OCI-LY1 (cell line): ENCODE measurements around the gene MEIS1.

Source experiments
- H2AFZ ChIP-seq: fragments of 200-600 bp; sonication (generic), shearing (Covaris generic); 2 replicates; pipeline ENCODE4 v1.6.0; 2014; ENCODE audit warnings: antibody characterized with exemption, mild to moderate bottlenecking, low read length
- H3F3A ChIP-seq: fragments of 200-600 bp; sonication (generic), shearing (Covaris generic); 2 replicates; pipeline ENCODE4 v1.6.0; 2014; ENCODE audit warnings: mild to moderate bottlenecking, antibody characterized with exemption, low read length, moderate library complexity; ENCODE audit not compliant: insufficient read depth
- H3K27ac ChIP-seq: fragments of 200-600 bp; sonication (generic); 2 replicates; pipeline ENCODE4 v1.5.1; 2014; ENCODE audit warnings: low read length, mixed run types, mild to moderate bottlenecking, low read depth; ENCODE audit not compliant: poor library complexity, severe bottlenecking
- H3K27me3 ChIP-seq: fragments of 200-600 bp; sonication (generic); 2 replicates; pipeline ENCODE4 v1.6.0; 2014; ENCODE audit warnings: antibody characterized with exemption, mild to moderate bottlenecking, low read length, moderate library complexity; ENCODE audit not compliant: insufficient read depth
- H3K36me3 ChIP-seq: fragments of 200-600 bp; sonication (generic); 2 replicates; pipeline ENCODE4 v1.6.1; 2014; ENCODE audit warnings: mild to moderate bottlenecking, antibody characterized with exemption, low read length, moderate library complexity, mixed read lengths; ENCODE audit not compliant: insufficient read depth
- H3K4me1 ChIP-seq: fragments of 200-600 bp; sonication (generic); 2 replicates; pipeline ENCODE4 v1.5.1; 2014; ENCODE audit warnings: mild to moderate bottlenecking, low read length, moderate library complexity; ENCODE audit not compliant: insufficient read depth, severe bottlenecking
- H3K4me2 ChIP-seq: fragments of 200-600 bp; sonication (generic), shearing (Covaris generic); 2 replicates; pipeline ENCODE4 v1.6.1; 2014; ENCODE audit warnings: low read length
- H3K4me3 ChIP-seq: fragments of 200-600 bp; sonication (generic); 2 replicates; pipeline ENCODE4 v1.5.1; 2014; ENCODE audit warnings: low read length, low read depth, mild to moderate bottlenecking, mixed read lengths; ENCODE audit not compliant: poor library complexity, severe bottlenecking
- H3K79me2 ChIP-seq: fragments of 200-600 bp; shearing (Covaris generic); 2 replicates; pipeline ENCODE4 v1.6.1; 2016; ENCODE audit warnings: mixed run types, low read length, mixed read lengths; ENCODE audit not compliant: insufficient read depth
- H3K9ac ChIP-seq: fragments of 200-600 bp; sonication (generic), shearing (Covaris generic); 2 replicates; pipeline ENCODE4 v1.6.1; 2014; ENCODE audit warnings: mild to moderate bottlenecking, low read length, mixed read lengths
- H3K9me2 ChIP-seq: fragments of 200-600 bp; sonication (generic), shearing (Covaris generic); 2 replicates; pipeline ENCODE4 v1.6.1; 2014; ENCODE audit warnings: low read depth, mild to moderate bottlenecking, low read length, mixed read lengths
- H3K9me3 ChIP-seq: fragments of 200-600 bp; shearing (Covaris generic); 2 replicates; pipeline ENCODE4 v1.6.1; 2014; ENCODE audit warnings: low read length, mixed read lengths
- H4K20me1 ChIP-seq: fragments of 200-600 bp; sonication (generic), shearing (Covaris generic); 2 replicates; pipeline ENCODE4 v1.6.0; 2016; ENCODE audit warnings: mild to moderate bottlenecking, low read length; ENCODE audit not compliant: insufficient read depth
- EZH2 ChIP-seq: fragments of 200-600 bp; sonication (generic), shearing (Covaris generic); IDR thresholded peaks from 2 replicates; pipeline ENCODE4 v1.8.0; 2017; ENCODE audit warnings: borderline replicate concordance, mixed run types, mild to moderate bottlenecking, antibody characterized with exemption, low read length, moderate library complexity, mixed read lengths
- TF ChIP-seq, protein P1 (sequence below): fragments of 200-600 bp; sonication (generic), shearing (Covaris generic); IDR thresholded peaks from 2 replicates; pipeline ENCODE4 v1.5.1; 2017; ENCODE audit warnings: mild to moderate bottlenecking, antibody characterized with exemption, low read length, moderate library complexity, mixed read lengths

Gene MEIS1

DNA sequence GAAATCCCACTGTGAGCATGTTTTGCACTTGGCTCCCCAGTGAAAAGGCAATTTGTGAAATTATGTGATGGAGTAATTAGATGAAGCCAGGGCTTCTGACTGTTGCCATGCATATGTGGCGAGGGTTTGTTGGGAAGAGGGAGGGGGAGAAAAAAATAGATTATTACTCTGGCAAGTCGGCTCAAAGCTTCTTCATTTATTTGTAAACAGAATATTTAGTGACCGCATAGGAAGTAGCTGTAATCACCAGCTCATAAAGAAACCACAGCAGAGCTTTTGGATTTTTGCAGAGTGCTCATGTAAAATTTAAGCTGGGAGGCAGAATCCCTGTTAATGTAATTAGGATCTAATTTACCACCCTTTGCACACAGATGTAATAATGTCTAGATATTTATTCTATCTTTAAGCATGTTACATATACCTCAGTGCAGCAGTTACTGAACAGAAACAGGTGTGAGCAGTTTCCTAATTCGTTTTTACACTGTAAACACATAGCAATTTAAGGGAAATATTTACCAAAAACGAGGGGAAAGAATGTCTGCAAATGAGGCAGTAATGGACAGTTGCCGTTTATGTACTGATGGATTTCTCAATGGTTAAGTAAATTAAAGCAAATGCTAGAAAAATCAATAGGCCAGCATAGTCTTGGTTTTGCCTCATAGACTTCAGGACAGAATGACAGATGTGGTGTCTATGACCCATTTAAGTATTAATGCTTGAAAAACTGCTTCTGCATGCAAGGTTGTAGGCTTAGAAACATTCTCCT, 87.9 kb downstream of the MEIS1 start:
- Histone ChIP-seq H3K4me1 (no peaks in the 10 kb centered on the region), H3K27me3 (no peaks in the 10 kb centered on the region), H3K36me3 (no peaks in the 10 kb centered on the region), H3K4me3 (no peak overlapping the region), H3K79me2 (no peaks in the 10 kb centered on the region), H3K9me2 (no peaks in the 10 kb centered on the region), H3F3A (no peaks in the 10 kb centered on the region), H3K9ac (no peak overlapping the region), H3K4me2 (no peak overlapping the region), H2AFZ (no peak overlapping the region), H3K9me3 (no peaks in the 10 kb centered on the region), H4K20me1 (no peaks in the 10 kb centered on the region), H3K27ac (no peak overlapping the region)
- TF ChIP-seq, protein P1, sequence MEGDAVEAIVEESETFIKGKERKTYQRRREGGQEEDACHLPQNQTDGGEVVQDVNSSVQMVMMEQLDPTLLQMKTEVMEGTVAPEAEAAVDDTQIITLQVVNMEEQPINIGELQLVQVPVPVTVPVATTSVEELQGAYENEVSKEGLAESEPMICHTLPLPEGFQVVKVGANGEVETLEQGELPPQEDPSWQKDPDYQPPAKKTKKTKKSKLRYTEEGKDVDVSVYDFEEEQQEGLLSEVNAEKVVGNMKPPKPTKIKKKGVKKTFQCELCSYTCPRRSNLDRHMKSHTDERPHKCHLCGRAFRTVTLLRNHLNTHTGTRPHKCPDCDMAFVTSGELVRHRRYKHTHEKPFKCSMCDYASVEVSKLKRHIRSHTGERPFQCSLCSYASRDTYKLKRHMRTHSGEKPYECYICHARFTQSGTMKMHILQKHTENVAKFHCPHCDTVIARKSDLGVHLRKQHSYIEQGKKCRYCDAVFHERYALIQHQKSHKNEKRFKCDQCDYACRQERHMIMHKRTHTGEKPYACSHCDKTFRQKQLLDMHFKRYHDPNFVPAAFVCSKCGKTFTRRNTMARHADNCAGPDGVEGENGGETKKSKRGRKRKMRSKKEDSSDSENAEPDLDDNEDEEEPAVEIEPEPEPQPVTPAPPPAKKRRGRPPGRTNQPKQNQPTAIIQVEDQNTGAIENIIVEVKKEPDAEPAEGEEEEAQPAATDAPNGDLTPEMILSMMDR, result no peak
- TF ChIP-seq EZH2, result no peak

DNA sequence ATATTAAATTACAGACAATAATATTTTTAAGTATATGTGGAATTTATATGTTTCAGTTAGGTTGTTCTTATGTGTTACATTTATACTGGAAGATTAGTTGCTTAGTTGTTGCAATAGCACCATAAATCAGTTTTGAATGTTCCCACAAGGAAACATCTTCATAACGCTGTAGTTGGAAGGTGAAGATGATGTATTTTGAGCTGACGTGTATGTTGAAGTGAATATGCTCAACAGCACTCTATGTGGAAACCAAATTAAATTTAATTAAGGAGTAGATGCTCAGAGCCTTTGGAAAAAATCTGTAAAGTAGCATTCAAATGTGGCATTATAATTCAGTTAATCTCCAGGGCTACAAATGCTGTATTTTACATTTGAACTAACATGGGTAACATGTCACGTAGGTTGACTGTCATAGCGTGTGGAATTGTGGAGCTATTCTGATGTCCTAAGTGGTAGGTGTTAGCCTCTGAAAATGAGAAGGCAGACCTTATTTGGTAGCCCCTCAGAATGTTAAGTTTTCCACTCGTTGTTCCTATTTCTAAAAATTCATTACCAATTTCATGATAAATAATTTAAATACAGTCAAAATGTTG, 88.5 kb downstream of the MEIS1 start:
- Histone ChIP-seq H3K27me3 (no peaks in the 10 kb centered on the region), H3K4me2 (no peak overlapping the region), H3K9ac (no peak overlapping the region), H4K20me1 (no peaks in the 10 kb centered on the region), H2AFZ (no peak overlapping the region), H3K79me2 (no peaks in the 10 kb centered on the region), H3K4me3 (no peak overlapping the region), H3K9me2 (no peaks in the 10 kb centered on the region), H3F3A (no peaks in the 10 kb centered on the region), H3K4me1 (no peaks in the 10 kb centered on the region), H3K9me3 (no peaks in the 10 kb centered on the region), H3K36me3 (no peaks in the 10 kb centered on the region), H3K27ac (no peak overlapping the region)
- no peak for TF ChIP-seq EZH2
- TF ChIP-seq, protein P1, result no peak

DNA sequence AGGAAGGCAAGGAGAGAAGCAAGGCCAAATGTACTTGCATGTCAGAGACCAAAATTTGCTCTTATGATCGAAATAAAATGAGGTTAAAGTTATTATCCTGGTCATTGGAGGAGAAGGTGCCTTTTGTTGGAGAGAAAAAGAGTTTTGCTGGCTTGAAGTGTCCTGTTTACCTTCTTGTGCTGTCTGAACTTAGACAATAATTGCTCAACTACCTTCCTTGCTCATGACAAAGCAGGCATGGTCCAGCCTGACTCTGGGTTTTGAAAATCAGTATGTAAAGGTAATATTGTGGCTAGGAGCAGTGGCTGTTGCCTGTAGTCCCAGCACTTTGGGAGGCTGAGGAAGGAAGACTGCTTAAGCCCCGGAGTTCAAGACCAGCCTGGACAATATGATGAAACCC, 89.1 kb downstream of the MEIS1 start:
- no peak overlapping the region for H3K9ac ChIP-seq
- H2AFZ ChIP-seq, result no peak overlapping the region
- H3K9me2 ChIP-seq, result no peaks in the 10 kb centered on the region
- no peaks in the 10 kb centered on the region for H3K27me3 ChIP-seq
- no peaks in the 10 kb centered on the region for H3K9me3 ChIP-seq
- no peaks in the 10 kb centered on the region for H3F3A ChIP-seq
- no peak overlapping the region for H3K27ac ChIP-seq
- H3K79me2 ChIP-seq, result no peaks in the 10 kb centered on the region
- no peaks in the 10 kb centered on the region for H3K36me3 ChIP-seq
- H3K4me2 ChIP-seq, result no peak overlapping the region
- no peaks in the 10 kb centered on the region for H3K4me1 ChIP-seq
- no peaks in the 10 kb centered on the region for H4K20me1 ChIP-seq
- TF ChIP-seq EZH2, result no peak
- H3K4me3 ChIP-seq, result no peak overlapping the region

DNA sequence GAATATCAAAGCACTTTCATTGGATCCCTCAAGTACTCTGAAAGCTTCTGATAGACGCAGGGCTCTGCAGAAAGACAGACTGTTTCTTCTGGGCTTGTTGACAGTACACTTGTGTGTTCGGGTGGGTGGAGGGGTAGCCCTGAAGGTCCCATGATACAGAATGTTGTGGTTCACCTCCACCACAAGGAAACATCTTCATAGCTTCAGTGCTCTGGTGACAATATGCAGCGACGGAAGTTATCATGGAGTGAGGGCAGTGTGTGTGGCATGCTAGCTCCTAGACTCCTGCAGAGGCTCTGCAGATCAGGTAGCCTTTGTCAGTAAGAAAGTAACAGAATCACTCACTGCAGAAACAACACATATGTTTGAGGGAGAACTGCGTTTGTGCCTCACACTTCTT, 90.7 kb downstream of the MEIS1 start:
- H3K4me1 ChIP-seq, result no peaks in the 10 kb centered on the region
- H3K27me3 ChIP-seq, result no peaks in the 10 kb centered on the region
- no peak overlapping the region for H3K4me2 ChIP-seq
- H3K9me2 ChIP-seq, result no peaks in the 10 kb centered on the region
- no peak overlapping the region for H3K9ac ChIP-seq
- no peaks in the 10 kb centered on the region for H4K20me1 ChIP-seq
- H2AFZ ChIP-seq, result no peak overlapping the region
- H3K79me2 ChIP-seq, result no peaks in the 10 kb centered on the region
- no peaks in the 10 kb centered on the region for H3K36me3 ChIP-seq
- no peak overlapping the region for H3K4me3 ChIP-seq
- no peak overlapping the region for H3K27ac ChIP-seq
- no peak for TF ChIP-seq EZH2
- TF ChIP-seq, protein P1, result no peak
- no peaks in the 10 kb centered on the region for H3F3A ChIP-seq
- no peaks in the 10 kb centered on the region for H3K9me3 ChIP-seq
